HepG2 (cell line): Measurements from ENCODE around the gene BBS9. TPM values are rescaled to one million over a fixed set of nuclear protein-coding genes. Genes with fewer than 3 reads are reported as not detected.
A peak's percentile ranks its signal among the peaks of the same experiment; 100 is the strongest.

Experiments
- BORCS8-MEF2B ChIP-seq: sonication (generic); formaldehyde crosslinking; IDR thresholded peaks from 2 replicates; pipeline ENCODE4 v1.8.0; 2022; ENCODE audit warnings: mild to moderate bottlenecking, missing genetic modification reagents
- CEBPB ChIP-seq: IDR thresholded peaks from 2 replicates; pipeline ENCODE4 v1.6.1; 2011; ENCODE audit warnings: low read depth, low read length, improper control_type of control experiment, borderline replicate concordance
- FOXA3 ChIP-seq: IDR thresholded peaks from 2 replicates; pipeline ENCODE4 v1.6.1; 2016; ENCODE audit warnings: missing genetic modification reagents, missing compliant biosample characterization
- FOXJ3 ChIP-seq: sonication (generic); formaldehyde crosslinking; IDR thresholded peaks from 2 replicates; pipeline ENCODE4 v1.4.0; 2020; ENCODE audit warnings: missing genetic modification reagents, mild to moderate bottlenecking, borderline replicate concordance
- KDM1A ChIP-seq: IDR thresholded peaks from 2 replicates; pipeline ENCODE4 v1.6.1; 2016; ENCODE audit warnings: missing compliant biosample characterization
- MIER2 ChIP-seq: IDR thresholded peaks from 2 replicates; pipeline ENCODE4 v1.6.1; 2016; ENCODE audit warnings: missing biosample characterization, missing genetic modification reagents
- NFYB ChIP-seq: sonication (generic); formaldehyde crosslinking; IDR thresholded peaks from 2 replicates; pipeline ENCODE4 v1.4.0; 2020; ENCODE audit warnings: missing genetic modification reagents
- NR2F1 ChIP-seq, 2 experiments: fragments of 450-650 bp in 1 of 2; formaldehyde crosslinking in 1 of 2; IDR thresholded peaks; 2 replicates each; pipeline versions ENCODE4 v1.5.0 to v1.6.1; 2016 to 2020; ENCODE audit warnings: mild to moderate bottlenecking in 1 of 2, missing compliant biosample characterization in 1 of 2, missing genetic modification reagents in 1 of 2, moderate library complexity in 1 of 2
- NR2F2 ChIP-seq: IDR thresholded peaks from 2 replicates; pipeline ENCODE4 v1.6.1; 2012; ENCODE audit warnings: low read depth, inconsistent platforms, borderline replicate concordance
- ZBTB7B ChIP-seq: sonication (generic); formaldehyde crosslinking; IDR thresholded peaks from 2 replicates; pipeline ENCODE4 v1.4.0; 2020; ENCODE audit warnings: missing genetic modification reagents
- ZBTB8A ChIP-seq: sonication (generic); formaldehyde crosslinking; IDR thresholded peaks from 2 replicates; pipeline ENCODE4 v1.4.0; 2020; ENCODE audit warnings: mild to moderate bottlenecking, low read depth, missing genetic modification reagents, borderline replicate concordance
- ZKSCAN1 ChIP-seq: fragments of 150-350 bp; IDR thresholded peaks from 2 replicates; pipeline ENCODE4 v1.6.1; 2014; ENCODE audit warnings: low read length
- ZNF282 ChIP-seq: fragments of 450-650 bp; IDR thresholded peaks from 2 replicates; pipeline ENCODE4 v1.6.1; 2018; ENCODE audit not compliant: partially characterized antibody
- ZNF431 ChIP-seq: sonication (generic); formaldehyde crosslinking; IDR thresholded peaks from 2 replicates; pipeline ENCODE4 v1.9.0; 2022; ENCODE audit warnings: missing genetic modification reagents, low read depth, mild to moderate bottlenecking, borderline replicate concordance
- ZNF670 ChIP-seq: sonication (generic); formaldehyde crosslinking; IDR thresholded peaks from 2 replicates; pipeline ENCODE4 v1.8.0; 2022; ENCODE audit warnings: mild to moderate bottlenecking, missing genetic modification reagents, borderline replicate concordance
- ZNF792 ChIP-seq: IDR thresholded peaks from 2 replicates; pipeline ENCODE4 v1.6.1; 2016
- ZNF83 ChIP-seq: sonication (generic); formaldehyde crosslinking; IDR thresholded peaks from 2 replicates; pipeline ENCODE4 v1.4.0; 2020; ENCODE audit warnings: missing genetic modification reagents, mild to moderate bottlenecking, borderline replicate concordance
- polyA plus RNA-seq, 8 experiments: library from polyadenylated mRNA; depleted of rRNA in 3 of 8; stranded (reverse) in 7 of 8; unstranded in 1 of 8; fragments of >200 nt; fragmentation: Illumina TruSeq in 4 of 8; extraction: Trizol in 4 of 8; gene quantifications; 2 replicates each; pipeline versions ENCODE4 v1.2.1 to v1.2.3, GENCODE V29; 2011 to 2016; ENCODE audit warnings: low read depth in 4 of 8, missing spikeins in 1 of 8, mixed read lengths in 1 of 8; ENCODE audit not compliant: insufficient read depth in 1 of 8
- total RNA-seq, 5 experiments: library from RNA; depleted of rRNA; stranded (reverse); fragments of >200 nt; fragmentation: Illumina TruSeq; extraction: Trizol; gene quantifications; 2 replicates each; pipeline ENCODE4 v1.2.3, GENCODE V29; 2016; ENCODE audit warnings: low read depth in 1 of 5
- TF ChIP-seq, protein P1 (sequence below): sonication (generic); formaldehyde crosslinking; IDR thresholded peaks from 2 replicates; pipeline ENCODE4 v1.5.0; 2020; ENCODE audit warnings: missing genetic modification reagents
- TF ChIP-seq, protein P2 (sequence below): fragments of 450-650 bp; IDR thresholded peaks from 2 replicates; pipeline ENCODE4 v1.6.1; 2017
- TF ChIP-seq, protein P3 (sequence below): sonication (generic); formaldehyde crosslinking; IDR thresholded peaks from 2 replicates; pipeline ENCODE4 v1.9.0; 2021; ENCODE audit warnings: mild to moderate bottlenecking, missing genetic modification reagents
- TF ChIP-seq, protein P4 (sequence below): sonication (generic); formaldehyde crosslinking; IDR thresholded peaks from 2 replicates; pipeline ENCODE4 v1.4.0; 2020; ENCODE audit warnings: missing genetic modification reagents, borderline replicate concordance

BBS9 gene
- total and polyA plus RNA-seq, 2 of the 13 experiments (the other 11 are each of a cell fraction or from before 2014, with no cell fraction given) = 5.1 to 7.8 TPM

DNA sequence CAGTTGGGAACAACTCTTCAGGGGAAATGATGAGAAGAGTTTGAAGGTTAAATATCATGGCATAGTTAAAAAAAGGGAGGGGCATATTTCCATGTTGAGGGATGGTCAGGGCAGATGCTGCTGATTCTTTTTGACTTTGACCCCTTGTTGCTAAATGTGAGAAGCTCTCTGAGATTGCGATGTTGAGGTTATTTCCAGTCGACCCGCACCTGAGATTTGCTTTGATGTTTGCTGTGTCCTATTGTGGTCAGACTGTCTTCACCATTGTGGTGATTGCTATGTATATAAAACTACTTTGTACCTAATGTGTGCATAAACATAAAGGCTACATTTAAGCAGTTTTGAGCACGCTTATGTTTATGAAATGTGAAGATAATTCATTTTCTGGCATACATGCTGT, 90.9 kb downstream of the BBS9 start (continued):
- TF ChIP-seq, protein P1, sequence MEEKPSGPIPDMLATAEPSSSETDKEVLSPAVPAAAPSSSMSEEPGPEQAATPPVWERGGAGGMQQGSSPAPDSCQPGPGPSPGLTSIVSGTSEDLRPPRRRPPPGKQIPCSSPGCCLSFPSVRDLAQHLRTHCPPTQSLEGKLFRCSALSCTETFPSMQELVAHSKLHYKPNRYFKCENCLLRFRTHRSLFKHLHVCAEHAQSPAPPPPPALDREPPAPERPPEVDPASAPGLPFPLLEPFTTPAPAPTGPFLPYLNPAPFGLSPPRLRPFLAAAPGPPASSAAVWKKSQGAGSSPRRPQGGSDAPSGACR (CRISPR knock-in tag) = no peak
- TF ChIP-seq CEBPB (peak; percentile 76; the same call in 1 of the 2 replicates), FOXA3 (peak; percentile 60; the same call in 1 of the 2 replicates), BORCS8-MEF2B (no peak), ZNF792 (no peak), NFYB (CRISPR knock-in tag) (no peak), ZNF83 (CRISPR knock-in tag) (no peak), ZBTB7B (CRISPR knock-in tag) (no peak), ZNF670 (CRISPR knock-in tag) (0 out of 2 replicates have a peak, but pooled peaks have one; percentile 9), ZNF282 (no peak), NR2F2 (peak; percentile 59; the same call in 1 of the 2 replicates), ZBTB8A (CRISPR knock-in tag) (no peak), ZKSCAN1 (no peak), KDM1A (CRISPR knock-in tag) (peak; percentile 60; the same call in 1 of the 2 replicates), MIER2 (CRISPR knock-in tag) (no peak), NR2F1 (CRISPR knock-in tag; IDR thresholded peaks at IDR 0.05) (peak in 1 of 2 experiments; percentile 75; a peak in 2 of 4 replicates), ZNF431 (CRISPR knock-in tag) (no peak), FOXJ3 (CRISPR knock-in tag) (no peak)
- TF ChIP-seq, protein P2, sequence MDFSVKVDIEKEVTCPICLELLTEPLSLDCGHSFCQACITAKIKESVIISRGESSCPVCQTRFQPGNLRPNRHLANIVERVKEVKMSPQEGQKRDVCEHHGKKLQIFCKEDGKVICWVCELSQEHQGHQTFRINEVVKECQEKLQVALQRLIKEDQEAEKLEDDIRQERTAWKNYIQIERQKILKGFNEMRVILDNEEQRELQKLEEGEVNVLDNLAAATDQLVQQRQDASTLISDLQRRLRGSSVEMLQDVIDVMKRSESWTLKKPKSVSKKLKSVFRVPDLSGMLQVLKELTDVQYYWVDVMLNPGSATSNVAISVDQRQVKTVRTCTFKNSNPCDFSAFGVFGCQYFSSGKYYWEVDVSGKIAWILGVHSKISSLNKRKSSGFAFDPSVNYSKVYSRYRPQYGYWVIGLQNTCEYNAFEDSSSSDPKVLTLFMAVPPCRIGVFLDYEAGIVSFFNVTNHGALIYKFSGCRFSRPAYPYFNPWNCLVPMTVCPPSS = no peak
- TF ChIP-seq, protein P3, sequence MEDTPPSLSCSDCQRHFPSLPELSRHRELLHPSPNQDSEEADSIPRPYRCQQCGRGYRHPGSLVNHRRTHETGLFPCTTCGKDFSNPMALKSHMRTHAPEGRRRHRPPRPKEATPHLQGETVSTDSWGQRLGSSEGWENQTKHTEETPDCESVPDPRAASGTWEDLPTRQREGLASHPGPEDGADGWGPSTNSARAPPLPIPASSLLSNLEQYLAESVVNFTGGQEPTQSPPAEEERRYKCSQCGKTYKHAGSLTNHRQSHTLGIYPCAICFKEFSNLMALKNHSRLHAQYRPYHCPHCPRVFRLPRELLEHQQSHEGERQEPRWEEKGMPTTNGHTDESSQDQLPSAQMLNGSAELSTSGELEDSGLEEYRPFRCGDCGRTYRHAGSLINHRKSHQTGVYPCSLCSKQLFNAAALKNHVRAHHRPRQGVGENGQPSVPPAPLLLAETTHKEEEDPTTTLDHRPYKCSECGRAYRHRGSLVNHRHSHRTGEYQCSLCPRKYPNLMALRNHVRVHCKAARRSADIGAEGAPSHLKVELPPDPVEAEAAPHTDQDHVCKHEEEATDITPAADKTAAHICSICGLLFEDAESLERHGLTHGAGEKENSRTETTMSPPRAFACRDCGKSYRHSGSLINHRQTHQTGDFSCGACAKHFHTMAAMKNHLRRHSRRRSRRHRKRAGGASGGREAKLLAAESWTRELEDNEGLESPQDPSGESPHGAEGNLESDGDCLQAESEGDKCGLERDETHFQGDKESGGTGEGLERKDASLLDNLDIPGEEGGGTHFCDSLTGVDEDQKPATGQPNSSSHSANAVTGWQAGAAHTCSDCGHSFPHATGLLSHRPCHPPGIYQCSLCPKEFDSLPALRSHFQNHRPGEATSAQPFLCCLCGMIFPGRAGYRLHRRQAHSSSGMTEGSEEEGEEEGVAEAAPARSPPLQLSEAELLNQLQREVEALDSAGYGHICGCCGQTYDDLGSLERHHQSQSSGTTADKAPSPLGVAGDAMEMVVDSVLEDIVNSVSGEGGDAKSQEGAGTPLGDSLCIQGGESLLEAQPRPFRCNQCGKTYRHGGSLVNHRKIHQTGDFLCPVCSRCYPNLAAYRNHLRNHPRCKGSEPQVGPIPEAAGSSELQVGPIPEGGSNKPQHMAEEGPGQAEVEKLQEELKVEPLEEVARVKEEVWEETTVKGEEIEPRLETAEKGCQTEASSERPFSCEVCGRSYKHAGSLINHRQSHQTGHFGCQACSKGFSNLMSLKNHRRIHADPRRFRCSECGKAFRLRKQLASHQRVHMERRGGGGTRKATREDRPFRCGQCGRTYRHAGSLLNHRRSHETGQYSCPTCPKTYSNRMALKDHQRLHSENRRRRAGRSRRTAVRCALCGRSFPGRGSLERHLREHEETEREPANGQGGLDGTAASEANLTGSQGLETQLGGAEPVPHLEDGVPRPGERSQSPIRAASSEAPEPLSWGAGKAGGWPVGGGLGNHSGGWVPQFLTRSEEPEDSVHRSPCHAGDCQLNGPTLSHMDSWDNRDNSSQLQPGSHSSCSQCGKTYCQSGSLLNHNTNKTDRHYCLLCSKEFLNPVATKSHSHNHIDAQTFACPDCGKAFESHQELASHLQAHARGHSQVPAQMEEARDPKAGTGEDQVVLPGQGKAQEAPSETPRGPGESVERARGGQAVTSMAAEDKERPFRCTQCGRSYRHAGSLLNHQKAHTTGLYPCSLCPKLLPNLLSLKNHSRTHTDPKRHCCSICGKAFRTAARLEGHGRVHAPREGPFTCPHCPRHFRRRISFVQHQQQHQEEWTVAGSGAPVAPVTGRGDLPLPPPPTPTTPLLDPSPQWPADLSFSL (CRISPR knock-in tag) = no peak
- TF ChIP-seq, protein P4, sequence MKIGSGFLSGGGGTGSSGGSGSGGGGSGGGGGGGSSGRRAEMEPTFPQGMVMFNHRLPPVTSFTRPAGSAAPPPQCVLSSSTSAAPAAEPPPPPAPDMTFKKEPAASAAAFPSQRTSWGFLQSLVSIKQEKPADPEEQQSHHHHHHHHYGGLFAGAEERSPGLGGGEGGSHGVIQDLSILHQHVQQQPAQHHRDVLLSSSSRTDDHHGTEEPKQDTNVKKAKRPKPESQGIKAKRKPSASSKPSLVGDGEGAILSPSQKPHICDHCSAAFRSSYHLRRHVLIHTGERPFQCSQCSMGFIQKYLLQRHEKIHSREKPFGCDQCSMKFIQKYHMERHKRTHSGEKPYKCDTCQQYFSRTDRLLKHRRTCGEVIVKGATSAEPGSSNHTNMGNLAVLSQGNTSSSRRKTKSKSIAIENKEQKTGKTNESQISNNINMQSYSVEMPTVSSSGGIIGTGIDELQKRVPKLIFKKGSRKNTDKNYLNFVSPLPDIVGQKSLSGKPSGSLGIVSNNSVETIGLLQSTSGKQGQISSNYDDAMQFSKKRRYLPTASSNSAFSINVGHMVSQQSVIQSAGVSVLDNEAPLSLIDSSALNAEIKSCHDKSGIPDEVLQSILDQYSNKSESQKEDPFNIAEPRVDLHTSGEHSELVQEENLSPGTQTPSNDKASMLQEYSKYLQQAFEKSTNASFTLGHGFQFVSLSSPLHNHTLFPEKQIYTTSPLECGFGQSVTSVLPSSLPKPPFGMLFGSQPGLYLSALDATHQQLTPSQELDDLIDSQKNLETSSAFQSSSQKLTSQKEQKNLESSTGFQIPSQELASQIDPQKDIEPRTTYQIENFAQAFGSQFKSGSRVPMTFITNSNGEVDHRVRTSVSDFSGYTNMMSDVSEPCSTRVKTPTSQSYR (CRISPR knock-in tag) = no peak
